ENCODE results near the gene TSHZ3.
A peak's percentile ranks its signal among the peaks of the same experiment; 100 is the strongest.

The TSHZ3 gene

GRCh38 chr19:31332096-31332495 is 17.1 kb downstream of the TSHZ3 start:
- H3K27ac ChIP-seq = no peak overlapping the region
- ChIA-PET POLR2A (ENCODE audit: low non-redundant PET) (no interaction called here), CTCF (no interaction called here)
- TF ChIP-seq, protein P1, sequence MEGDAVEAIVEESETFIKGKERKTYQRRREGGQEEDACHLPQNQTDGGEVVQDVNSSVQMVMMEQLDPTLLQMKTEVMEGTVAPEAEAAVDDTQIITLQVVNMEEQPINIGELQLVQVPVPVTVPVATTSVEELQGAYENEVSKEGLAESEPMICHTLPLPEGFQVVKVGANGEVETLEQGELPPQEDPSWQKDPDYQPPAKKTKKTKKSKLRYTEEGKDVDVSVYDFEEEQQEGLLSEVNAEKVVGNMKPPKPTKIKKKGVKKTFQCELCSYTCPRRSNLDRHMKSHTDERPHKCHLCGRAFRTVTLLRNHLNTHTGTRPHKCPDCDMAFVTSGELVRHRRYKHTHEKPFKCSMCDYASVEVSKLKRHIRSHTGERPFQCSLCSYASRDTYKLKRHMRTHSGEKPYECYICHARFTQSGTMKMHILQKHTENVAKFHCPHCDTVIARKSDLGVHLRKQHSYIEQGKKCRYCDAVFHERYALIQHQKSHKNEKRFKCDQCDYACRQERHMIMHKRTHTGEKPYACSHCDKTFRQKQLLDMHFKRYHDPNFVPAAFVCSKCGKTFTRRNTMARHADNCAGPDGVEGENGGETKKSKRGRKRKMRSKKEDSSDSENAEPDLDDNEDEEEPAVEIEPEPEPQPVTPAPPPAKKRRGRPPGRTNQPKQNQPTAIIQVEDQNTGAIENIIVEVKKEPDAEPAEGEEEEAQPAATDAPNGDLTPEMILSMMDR (conservative IDR thresholded peaks at IDR 0.05; ENCODE audit: low read depth) = no peak
- DNase-seq (ENCODE audit: low spot score) = no peak

DNA sequence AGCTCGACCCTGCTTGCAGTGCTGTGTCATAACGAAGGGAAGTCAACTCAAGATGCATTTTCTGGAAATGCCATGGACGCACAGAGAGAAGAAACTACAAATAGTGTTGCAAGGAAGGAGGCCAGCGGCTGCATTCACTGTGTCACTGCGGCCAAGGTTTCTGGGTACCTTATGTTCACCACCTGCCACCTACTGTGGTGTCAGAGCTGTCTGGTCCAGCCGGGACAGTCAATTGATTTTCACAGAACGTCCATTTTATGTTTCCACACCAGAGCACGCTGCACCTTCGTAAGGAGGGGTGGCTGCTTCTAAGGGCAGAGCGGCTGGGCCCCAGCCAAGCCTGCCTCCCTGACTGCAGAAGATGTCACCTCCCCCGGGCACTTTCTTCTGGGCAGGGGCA is 17.7 kb downstream of the TSHZ3 start:
- no peak for DNase-seq (ENCODE audit: low spot score)
- H3K27ac ChIP-seq = peak overlapping the region; percentile 65; the same call in 1 of the 2 replicates
- CTCF ChIA-PET = no interaction called here
- TF ChIP-seq, protein P1 (conservative IDR thresholded peaks at IDR 0.05; ENCODE audit: low read depth) = no peak
- POLR2A ChIA-PET (ENCODE audit: low non-redundant PET) = no interaction called here

GRCh38 chr19:31330761-31331160 is 18.5 kb downstream of the TSHZ3 start:
- peak overlapping the region; percentile 65 for H3K27ac ChIP-seq

GRCh38 chr19:31330237-31330636 is 19.0 kb downstream of the TSHZ3 start:
- peak overlapping the region; percentile 65 for H3K27ac ChIP-seq
- TF ChIP-seq, protein P1 (conservative IDR thresholded peaks at IDR 0.05; ENCODE audit: low read depth) = no peak
- DNase-seq (ENCODE audit: low spot score) = no peak
- POLR2A ChIA-PET (ENCODE audit: low non-redundant PET) = no interaction called here
- CTCF ChIA-PET = interaction anchor here (0.7 kb wide), 1 partner anchor 128 kb away, joined by 5 read pairs; no protein-coding TSS in a partner anchor

More at GRCh38 chr19:31330761-31331160, 18.5 kb downstream of the TSHZ3 start:
- TF ChIP-seq, protein P1 (conservative IDR thresholded peaks at IDR 0.05; ENCODE audit: low read depth) = no peak
- DNase-seq (ENCODE audit: low spot score) = no peak
- ChIA-PET POLR2A (ENCODE audit: low non-redundant PET) (no interaction called here), CTCF (no interaction called here)

DNA sequence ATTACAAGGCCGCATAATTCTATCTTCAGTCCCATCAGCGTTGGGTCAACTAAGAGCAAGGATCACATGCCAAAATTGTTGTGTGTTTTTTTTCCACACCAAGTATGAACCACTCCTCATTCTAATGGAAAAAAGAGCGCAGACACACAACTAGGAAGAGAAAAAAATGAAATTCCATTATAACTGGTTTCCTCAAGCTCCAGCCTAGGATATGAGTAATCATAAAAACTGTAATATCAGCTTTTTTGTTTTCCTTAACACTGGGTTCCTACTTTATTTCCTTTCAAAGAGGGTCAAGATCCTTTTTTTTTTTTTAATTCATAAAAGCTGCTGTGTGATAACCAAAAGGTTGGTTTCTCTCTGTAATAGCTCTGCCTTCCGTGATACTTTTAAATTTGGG is 19.4 kb downstream of the TSHZ3 start:
- ChIA-PET CTCF (interaction anchor here (0.7 kb wide), 1 partner anchor 127 kb away, joined by 5 read pairs; no protein-coding TSS in a partner anchor), POLR2A (ENCODE audit: low non-redundant PET) (no interaction called here)
- peak overlapping the region; percentile 65; the same call in 1 of the 2 replicates for H3K27ac ChIP-seq
- DNase-seq (ENCODE audit: low spot score) = no peak
- TF ChIP-seq, protein P1 (conservative IDR thresholded peaks at IDR 0.05; ENCODE audit: low read depth) = no peak

- ChIA-PET POLR2A (ENCODE audit: low non-redundant PET) (no interaction called here), CTCF (no interaction called here)
- TF ChIP-seq, protein P1 (conservative IDR thresholded peaks at IDR 0.05; ENCODE audit: low read depth) = no peak
- no peak for DNase-seq (ENCODE audit: low spot score)
- no peak overlapping the region for H3K27ac ChIP-seq
These were observed 21.0 kb downstream of the TSHZ3 start for GRCh38 chr19:31328238-31328637.
